ENCODE data around the gene FBXL7. TPM values are rescaled to one million over a fixed set of nuclear protein-coding genes. Genes with fewer than 3 reads are reported as not detected.

Gene FBXL7
- total RNA-seq, 6 experiments from 2014 or later, result 0.81 to 1.9 (median 1.3) TPM

DNA sequence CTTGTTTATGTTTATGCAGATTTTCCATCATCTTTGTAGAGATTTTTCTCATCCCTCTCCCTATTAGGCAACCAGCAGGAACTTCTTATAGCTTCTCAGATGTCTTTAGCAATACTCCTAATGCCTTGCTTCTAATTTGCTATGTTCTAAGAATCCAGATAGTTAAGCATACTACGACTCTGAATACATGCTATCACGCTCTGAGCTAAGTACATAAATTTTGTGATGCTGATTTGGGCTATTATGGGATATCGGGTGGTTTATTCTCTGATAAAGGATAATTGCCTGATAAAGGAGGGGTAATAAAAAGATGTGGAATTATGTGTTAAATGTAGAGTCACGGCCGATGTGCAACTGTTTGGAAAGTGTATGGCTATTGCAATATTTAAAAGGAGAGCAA, 6.5 kb upstream of the FBXL7 start:
- H3K36me3 ChIP-seq, result no peaks in the 10 kb centered on the region
- H3K4me3 ChIP-seq, result no peak overlapping the region
- no peaks in the 10 kb centered on the region for H3K4me1 ChIP-seq
- ATAC-seq (no peak), DNase-seq (no peak)
- H3K9me3 ChIP-seq, result no peaks in the 10 kb centered on the region
- WGBS (ENCODE audit: insufficient coverage, low coverage, low lambda C conversion rate, missing lambda C conversion rate), result 75% methylated on average over 5 of the region's 5 CpGs
- H3K27me3 ChIP-seq, result peaks cover 0 to 1% of the 10 kb centered on the region in 2 donors
- TF ChIP-seq, protein P1, sequence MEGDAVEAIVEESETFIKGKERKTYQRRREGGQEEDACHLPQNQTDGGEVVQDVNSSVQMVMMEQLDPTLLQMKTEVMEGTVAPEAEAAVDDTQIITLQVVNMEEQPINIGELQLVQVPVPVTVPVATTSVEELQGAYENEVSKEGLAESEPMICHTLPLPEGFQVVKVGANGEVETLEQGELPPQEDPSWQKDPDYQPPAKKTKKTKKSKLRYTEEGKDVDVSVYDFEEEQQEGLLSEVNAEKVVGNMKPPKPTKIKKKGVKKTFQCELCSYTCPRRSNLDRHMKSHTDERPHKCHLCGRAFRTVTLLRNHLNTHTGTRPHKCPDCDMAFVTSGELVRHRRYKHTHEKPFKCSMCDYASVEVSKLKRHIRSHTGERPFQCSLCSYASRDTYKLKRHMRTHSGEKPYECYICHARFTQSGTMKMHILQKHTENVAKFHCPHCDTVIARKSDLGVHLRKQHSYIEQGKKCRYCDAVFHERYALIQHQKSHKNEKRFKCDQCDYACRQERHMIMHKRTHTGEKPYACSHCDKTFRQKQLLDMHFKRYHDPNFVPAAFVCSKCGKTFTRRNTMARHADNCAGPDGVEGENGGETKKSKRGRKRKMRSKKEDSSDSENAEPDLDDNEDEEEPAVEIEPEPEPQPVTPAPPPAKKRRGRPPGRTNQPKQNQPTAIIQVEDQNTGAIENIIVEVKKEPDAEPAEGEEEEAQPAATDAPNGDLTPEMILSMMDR (IDR thresholded peaks at IDR 0.05), result no peak
- no peak for TF ChIP-seq POLR2A (IDR thresholded peaks at IDR 0.05)
- H3K27ac ChIP-seq, result no peak overlapping the region
- intact Hi-C loops (cut with DNase I), result no loop called here

DNA sequence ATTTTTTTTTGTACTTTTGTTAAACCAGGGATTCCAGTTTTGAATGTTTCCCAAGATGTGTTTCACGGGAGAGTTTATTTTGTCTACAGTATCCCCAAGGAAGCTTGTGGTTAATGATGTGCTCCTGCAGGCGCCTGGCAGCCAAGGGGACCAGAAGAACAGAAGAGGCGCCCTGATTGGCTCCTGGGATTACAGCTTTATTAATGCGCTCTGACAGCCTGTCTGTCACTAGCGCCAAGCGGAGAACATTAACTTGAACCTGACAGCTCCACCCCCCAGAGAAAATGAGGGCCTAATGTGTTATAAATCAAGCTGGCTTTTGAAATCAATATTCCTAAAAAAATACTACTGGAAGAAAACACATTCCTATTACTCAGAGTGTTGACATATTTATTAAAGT, 5.0 kb upstream of the FBXL7 start:
- intact Hi-C loops (cut with DNase I), result no loop called here
- Histone ChIP-seq H3K36me3 (no peaks in the 10 kb centered on the region), H3K27me3 (peaks cover 0 to 7% of the 10 kb centered on the region in 2 donors), H3K4me1 (peaks cover 0 to 5% (median 0%) of the 10 kb centered on the region in 4 donors), H3K27ac (no peak overlapping the region), H3K4me3 (no peak overlapping the region), H3K9me3 (no peaks in the 10 kb centered on the region)
- DNase-seq (no peak), ATAC-seq (no peak)
- TF ChIP-seq, protein P1 (IDR thresholded peaks at IDR 0.05), result no peak
- TF ChIP-seq POLR2A (IDR thresholded peaks at IDR 0.05), result no peak
- 65% methylated on average over 6 of the region's 6 CpGs for WGBS (ENCODE audit: insufficient coverage, low coverage, low lambda C conversion rate, missing lambda C conversion rate)

GRCh38 chr5:15496886-15497285, 3.1 kb upstream of the FBXL7 start:
- Histone ChIP-seq H3K4me3 (no peak overlapping the region), H3K27me3 (peaks cover 0 to 7% of the 10 kb centered on the region in 2 donors), H3K4me1 (peaks cover 0 to 9% (median 0%) of the 10 kb centered on the region in 4 donors), H3K9me3 (no peaks in the 10 kb centered on the region), H3K36me3 (no peaks in the 10 kb centered on the region), H3K27ac (no peak overlapping the region)
- ATAC-seq, result no peak
- TF ChIP-seq, protein P1 (IDR thresholded peaks at IDR 0.05), result no peak
- TF ChIP-seq POLR2A (IDR thresholded peaks at IDR 0.05), result no peak
- intact Hi-C loops (cut with DNase I), result no loop called here
- DNase-seq, result no peak
- WGBS (ENCODE audit: insufficient coverage, low coverage, low lambda C conversion rate, missing lambda C conversion rate), result 60% methylated on average over 2 of the region's 3 CpGs

DNA sequence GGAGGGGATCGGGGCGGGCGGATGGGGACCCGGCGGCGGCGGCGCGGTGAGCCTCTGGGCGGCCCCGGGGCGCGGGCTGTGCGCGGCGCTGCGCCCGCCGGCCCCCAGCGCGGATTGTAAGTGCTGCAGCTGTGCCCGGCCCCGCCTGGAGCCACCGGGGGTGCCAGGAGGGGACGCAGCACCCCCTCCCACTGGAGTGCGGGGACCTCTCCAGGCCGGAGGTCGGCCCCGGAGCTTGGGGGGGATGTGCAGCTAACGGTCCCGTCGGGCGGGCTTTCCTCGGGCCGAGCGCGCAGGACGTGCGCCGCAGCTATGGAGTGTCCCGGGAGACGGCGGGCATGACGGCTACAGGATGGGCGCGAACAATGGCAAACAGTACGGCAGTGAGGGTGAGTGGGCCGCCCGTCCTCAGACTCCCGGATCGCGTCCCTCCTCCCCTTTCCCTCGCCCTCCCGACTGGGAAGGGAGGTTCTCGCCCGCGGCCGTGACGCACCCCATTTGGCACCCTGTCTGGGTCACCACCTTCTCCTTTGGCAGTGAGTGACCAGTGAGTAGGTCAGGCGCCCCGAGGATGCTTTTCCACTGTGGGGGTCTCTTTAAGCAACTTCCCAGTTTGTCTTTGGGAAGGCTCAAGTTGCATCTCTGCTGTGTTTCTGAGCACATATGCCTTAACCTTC, 483 bp downstream of the FBXL7 start:
- ATAC-seq (peak; percentile 25 to 49 (median 44)), DNase-seq (peak in 1 of 3 donors; percentile 34)
- WGBS (ENCODE audit: insufficient coverage, low coverage, low lambda C conversion rate, missing lambda C conversion rate), result 0% methylated on average over 4 of the region's 61 CpGs
- Histone ChIP-seq H3K4me3 (peak overlapping the region; percentile 40 to 58 (median 45)), H3K4me1 (peaks cover 0 to 9% (median 0%) of the 10 kb centered on the region in 4 donors), H3K27me3 (peaks cover 0 to 7% of the 10 kb centered on the region in 2 donors), H3K27ac (peak overlapping the region; percentile 31 to 69 (median 52)), H3K36me3 (no peaks in the 10 kb centered on the region), H3K9me3 (no peaks in the 10 kb centered on the region)
- intact Hi-C loops (cut with DNase I), result no loop called here
- TF ChIP-seq POLR2A (IDR thresholded peaks at IDR 0.05), result no peak
- TF ChIP-seq, protein P1 (IDR thresholded peaks at IDR 0.05), result no peak

Measured in right lobe of liver (tissue), 6 donors.